SK-N-MC (cell line): ENCODE results near the gene NLRC3.

Source experiments
- DNase-seq: peaks from one replicate; pipeline ENCODE4 v3.0.0-alpha.2; 2011; ENCODE audit warnings: low read depth, low spot score
- H3K27ac ChIP-seq: fragments of 200-600 bp; sonication (generic); 2 replicates; pipeline ENCODE4 v1.5.1; 2016; ENCODE audit warnings: mixed run types
- H3K36me3 ChIP-seq: fragments of 200-600 bp; sonication (generic); 2 replicates; pipeline ENCODE4 v1.6.1; 2017; ENCODE audit warnings: antibody characterized with exemption, low read length, mixed read lengths; ENCODE audit not compliant: insufficient read depth
- H3K4me3 ChIP-seq: fragments of 200-600 bp; sonication (generic); 2 replicates; pipeline ENCODE4 v1.5.1; 2016
- H3K9ac ChIP-seq: fragments of 200-600 bp; sonication (generic); 2 replicates; pipeline ENCODE4 v1.8.0; 2017; ENCODE audit warnings: mixed run types, mixed read lengths; ENCODE audit not compliant: insufficient read length
- H3K9me3 ChIP-seq: fragments of 200-600 bp; sonication (generic); 2 replicates; pipeline ENCODE4 v1.6.1; 2017; ENCODE audit warnings: low read depth, mild to moderate bottlenecking, antibody characterized with exemption, low read length, moderate library complexity, mixed read lengths
- EZH2 ChIP-seq: fragments of 200-600 bp; sonication (generic); IDR thresholded peaks from one replicate; pipeline ENCODE4 v1.6.1; 2017; ENCODE audit warnings: antibody characterized with exemption
- FOXP2 ChIP-seq: optimal IDR thresholded peaks from 2 replicates; pipeline ENCODE3; 2011; ENCODE audit warnings: mild to moderate bottlenecking, moderate library complexity; ENCODE audit not compliant: insufficient read depth; ENCODE audit errors: extremely low read length, control extremely low read depth
- POLR2AphosphoS5 ChIP-seq: IDR thresholded peaks from 2 replicates; pipeline ENCODE4 v1.6.1; 2012; ENCODE audit warnings: mild to moderate bottlenecking, low read depth, low read length, borderline replicate concordance

Gene NLRC3

GRCh38 chr16:3592559-3592958 is 15.4 kb upstream of the NLRC3 start:
- no peaks in the 10 kb centered on the region for H3K36me3 ChIP-seq
- TF ChIP-seq FOXP2 (no peak), EZH2 (no peak), POLR2AphosphoS5 (no peak)
- H3K9ac ChIP-seq = no peak overlapping the region
- H3K9me3 ChIP-seq = no peaks in the 10 kb centered on the region
- no peak for DNase-seq
- no peak overlapping the region for H3K4me3 ChIP-seq
- H3K27ac ChIP-seq = no peak overlapping the region

- Histone ChIP-seq H3K36me3 (no peaks in the 10 kb centered on the region), H3K9ac (no peak overlapping the region)
Measured at GRCh38 chr16:3591991-3592390, 14.8 kb upstream of the NLRC3 start.

DNA sequence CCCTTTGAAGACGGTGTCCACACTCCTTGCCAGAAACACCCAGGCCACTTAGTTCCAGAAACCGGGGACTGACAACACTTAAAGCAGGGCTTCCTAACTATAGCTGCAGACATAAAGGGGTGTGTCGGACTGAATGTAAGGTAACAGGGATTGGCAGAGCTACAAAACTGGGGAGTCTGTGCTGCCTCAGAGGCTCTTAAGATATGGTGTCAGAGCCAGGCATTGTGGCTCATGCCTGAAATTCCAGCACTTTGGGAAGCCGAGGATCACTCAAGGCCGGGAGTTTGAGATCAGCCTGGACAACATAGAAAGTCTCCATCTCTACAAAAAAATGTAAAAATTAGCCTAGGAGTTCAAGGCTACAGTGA is 14.2 kb upstream of the NLRC3 start:
- no peak overlapping the region for H3K9ac ChIP-seq
- TF ChIP-seq EZH2 (no peak), POLR2AphosphoS5 (no peak), FOXP2 (no peak)
- no peaks in the 10 kb centered on the region for H3K36me3 ChIP-seq
- no peak overlapping the region for H3K4me3 ChIP-seq
- H3K27ac ChIP-seq = no peak overlapping the region
- H3K9me3 ChIP-seq = no peaks in the 10 kb centered on the region
- DNase-seq = no peak

More at GRCh38 chr16:3591991-3592390, 14.8 kb upstream of the NLRC3 start:
- no peak for TF ChIP-seq EZH2
- Histone ChIP-seq H3K9me3 (no peaks in the 10 kb centered on the region), H3K27ac (no peak overlapping the region), H3K4me3 (no peak overlapping the region)
- no peak for DNase-seq

- no peak for TF ChIP-seq POLR2AphosphoS5
- TF ChIP-seq FOXP2 = no peak
- no peak for TF ChIP-seq EZH2
- no peak overlapping the region for H3K27ac ChIP-seq
- no peak overlapping the region for H3K4me3 ChIP-seq
- no peak overlapping the region for H3K9ac ChIP-seq
- no peak for DNase-seq
- H3K36me3 ChIP-seq = no peaks in the 10 kb centered on the region
- H3K9me3 ChIP-seq = no peaks in the 10 kb centered on the region
Measured at GRCh38 chr16:3590736-3591435, 13.7 kb upstream of the NLRC3 start.

DNA sequence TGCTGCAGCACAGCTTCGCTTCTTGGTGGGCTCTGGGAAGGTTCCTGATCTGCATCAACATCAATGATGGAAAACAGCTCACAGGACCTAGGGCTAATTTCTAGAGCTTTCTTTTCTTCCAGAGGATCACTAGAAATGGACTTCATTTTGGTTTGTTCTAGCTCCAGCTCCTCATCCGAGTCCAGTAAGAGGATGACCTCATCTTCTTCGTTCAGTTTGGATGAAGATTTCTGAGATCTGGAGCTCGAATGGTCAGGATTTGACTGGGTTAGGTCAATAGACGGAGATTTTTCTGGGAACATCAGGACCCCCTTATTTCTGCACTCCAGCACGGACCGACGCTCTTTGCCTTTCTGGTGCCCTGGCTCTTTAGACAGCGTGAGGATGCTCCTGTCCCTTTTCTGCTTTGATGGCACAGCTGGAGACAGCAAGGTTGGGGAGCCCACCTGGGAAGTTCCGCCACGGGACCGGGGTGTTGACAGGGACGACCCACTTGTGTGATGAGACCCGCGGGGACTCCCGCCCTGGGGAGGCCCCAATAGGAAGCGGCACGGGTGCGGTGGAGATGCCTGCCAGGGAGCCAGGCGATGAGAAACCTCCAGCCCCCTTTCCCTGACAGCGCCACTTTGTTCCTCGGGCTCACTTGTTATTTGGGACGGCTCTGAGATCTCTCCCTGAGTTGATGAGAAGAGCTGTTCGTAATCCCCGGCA is 12.9 kb upstream of the NLRC3 start:
- Histone ChIP-seq H3K9ac (no peak overlapping the region), H3K36me3 (no peaks in the 10 kb centered on the region), H3K27ac (no peak overlapping the region), H3K9me3 (no peaks in the 10 kb centered on the region), H3K4me3 (no peak overlapping the region)
- no peak for DNase-seq
- TF ChIP-seq POLR2AphosphoS5 (no peak), FOXP2 (no peak), EZH2 (no peak)

- TF ChIP-seq EZH2 (no peak), FOXP2 (no peak), POLR2AphosphoS5 (no peak)
Measured at GRCh38 chr16:3589441-3589921, 12.3 kb upstream of the NLRC3 start.

DNA sequence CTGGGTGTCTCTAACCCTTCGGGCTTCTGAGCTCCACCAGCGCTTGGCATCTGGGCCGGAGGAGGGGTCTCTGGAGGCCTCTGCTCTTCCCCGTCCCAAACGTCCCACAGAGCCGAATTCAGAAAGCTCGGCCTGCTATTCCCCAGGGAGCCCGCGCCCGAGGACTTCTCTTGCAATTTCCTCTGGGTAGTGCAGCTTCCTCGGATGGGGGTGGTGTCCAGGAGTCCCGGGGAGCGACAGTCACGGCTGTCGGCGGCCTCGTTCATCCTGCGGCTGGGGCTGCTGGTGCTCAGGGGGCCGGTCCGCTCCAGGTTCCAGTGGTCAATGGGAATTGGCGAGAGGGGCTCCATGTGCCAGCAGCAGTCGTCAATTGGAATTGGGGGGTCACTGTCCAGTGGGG is 11.8 kb upstream of the NLRC3 start:
- no peak for DNase-seq
- TF ChIP-seq FOXP2 = no peak

More at GRCh38 chr16:3589441-3589921, 12.3 kb upstream of the NLRC3 start:
- H3K27ac ChIP-seq = no peak overlapping the region
- H3K9me3 ChIP-seq = no peaks in the 10 kb centered on the region
- H3K4me3 ChIP-seq = no peak overlapping the region
- no peak for DNase-seq
- H3K9ac ChIP-seq = no peak overlapping the region
- H3K36me3 ChIP-seq = no peaks in the 10 kb centered on the region

GRCh38 chr16:3587547-3588110 is 10.4 kb upstream of the NLRC3 start:
- DNase-seq = no peak
- Histone ChIP-seq H3K9me3 (no peaks in the 10 kb centered on the region), H3K4me3 (no peak overlapping the region), H3K36me3 (no peaks in the 10 kb centered on the region), H3K9ac (no peak overlapping the region), H3K27ac (no peak overlapping the region)
- no peak for TF ChIP-seq POLR2AphosphoS5
- no peak for TF ChIP-seq FOXP2
- no peak for TF ChIP-seq EZH2

More for the DNA sequence above, 11.8 kb upstream of the NLRC3 start:
- Histone ChIP-seq H3K27ac (no peak overlapping the region), H3K36me3 (no peaks in the 10 kb centered on the region), H3K9me3 (no peaks in the 10 kb centered on the region), H3K4me3 (no peak overlapping the region), H3K9ac (no peak overlapping the region)
